PC-3 (cell line): ENCODE measurements around the gene G6PC3. TPM values are rescaled to one million over a fixed set of nuclear protein-coding genes. Genes with fewer than 3 reads are reported as not detected.
"Not testable (repeated sequence)": the region's sequence is repeated elsewhere in the genome, so short reads cannot be mapped to it uniquely, and the experiment has no call there.

Experiments
- ATAC-seq: fragments of 200-7000 bp; cut with Tn5 transposase; 2 replicates; pipeline ENCODE4 v1.9.1; 2020; ENCODE audit warnings: mild to moderate bottlenecking, moderate library complexity
- BruUV-seq: library from RNA; stranded (reverse); fragments of 400-500 nt; replicated peaks from 2 replicates; lab custom pipeline; 2021; lab: Mats Ljungman, UMichigan
- CTCF ChIA-PET: fragments of 300-600 bp; sonication (Branson Sonifier 250); formaldehyde crosslinking; loops from one replicate; lab custom pipeline; 2022; ENCODE audit warnings: antibody characterized with exemption; lab: Charles Lee
- POLR2A ChIA-PET: fragments of 300-600 bp; sonication (Branson Sonifier 250); formaldehyde crosslinking; loops from one replicate; lab custom pipeline; 2022; ENCODE audit warnings: antibody characterized with exemption; ENCODE audit not compliant: unreplicated experiment; lab: Charles Lee
- DNase-seq: peaks from one replicate; pipeline ENCODE4 v3.0.0-alpha.2; 2015
- H2AFZ ChIP-seq: fragments of 300-600 bp; sonication (generic); 2 replicates; pipeline ENCODE4 v1.6.0; 2016; ENCODE audit warnings: antibody characterized with exemption, low read length
- H3F3A ChIP-seq: fragments of 300-600 bp; sonication (generic); one replicate; pipeline ENCODE4 v1.6.0; 2017; ENCODE audit warnings: antibody characterized with exemption, low read length, control low read depth, mild to moderate bottlenecking; ENCODE audit not compliant: unreplicated experiment
- H3K27ac ChIP-seq: fragments of 300-600 bp; sonication (generic); 2 replicates; pipeline ENCODE4 v1.5.1; 2016; ENCODE audit warnings: mild to moderate bottlenecking, low read length
- H3K27me3 ChIP-seq: fragments of 300-600 bp; sonication (generic); 2 replicates; pipeline ENCODE4 v1.6.1; 2016; ENCODE audit warnings: low read length, mixed read lengths
- H3K36me3 ChIP-seq: fragments of 300-600 bp; sonication (generic); 2 replicates; pipeline ENCODE4 v1.6.1; 2016; ENCODE audit warnings: low read depth, mixed run types, low read length, mixed read lengths
- H3K4me1 ChIP-seq: fragments of 300-600 bp; sonication (generic); 2 replicates; pipeline ENCODE4 v1.5.1; 2016; ENCODE audit warnings: low read length; ENCODE audit not compliant: insufficient read depth
- H3K4me2 ChIP-seq: fragments of 300-600 bp; sonication (generic); 2 replicates; pipeline ENCODE4 v1.6.0; 2016; ENCODE audit warnings: low read length
- H3K4me3 ChIP-seq: fragments of 300-600 bp; sonication (generic); 2 replicates; pipeline ENCODE4 v1.5.1; 2016; ENCODE audit warnings: mild to moderate bottlenecking, low read length, mixed read lengths
- H3K79me2 ChIP-seq: fragments of 300-600 bp; sonication (generic); 2 replicates; pipeline ENCODE4 v1.6.1; 2017; ENCODE audit warnings: low read length, mixed read lengths
- H3K9ac ChIP-seq: fragments of 300-600 bp; sonication (generic); 2 replicates; pipeline ENCODE4 v1.6.0; 2016; ENCODE audit warnings: mild to moderate bottlenecking, low read length
- H3K9me2 ChIP-seq: fragments of 300-600 bp; sonication (generic); replicated peaks from 2 replicates; pipeline ENCODE4 v1.6.1; 2016; ENCODE audit warnings: mixed run types, low read length, mixed read lengths
- H3K9me3 ChIP-seq: fragments of 300-600 bp; sonication (generic); 2 replicates; pipeline ENCODE4 v1.6.1; 2016; ENCODE audit warnings: low read length, mixed read lengths
- H4K20me1 ChIP-seq: fragments of 300-600 bp; sonication (generic); 2 replicates; pipeline ENCODE4 v1.6.1; 2016; ENCODE audit warnings: low read length, mixed read lengths
- CTCF ChIP-seq: fragments of 300-600 bp; sonication (generic); conservative IDR thresholded peaks from 2 replicates; pipeline ENCODE4 v1.5.1; 2017; ENCODE audit warnings: antibody characterized with exemption, low read depth, mild to moderate bottlenecking, low read length
- EZH2 ChIP-seq: fragments of 300-600 bp; sonication (generic); IDR thresholded peaks from one replicate; pipeline ENCODE4 v1.6.1; 2017; ENCODE audit warnings: antibody characterized with exemption, mild to moderate bottlenecking, low read length; ENCODE audit not compliant: unreplicated experiment
- EZH2phosphoT487 ChIP-seq: fragments of 300-600 bp; sonication (generic); IDR thresholded peaks from 2 replicates; pipeline ENCODE4 v1.6.1; 2018; ENCODE audit warnings: mild to moderate bottlenecking, antibody characterized with exemption, low read length, borderline replicate concordance
- intact Hi-C: fragments of 100-400 bp; cut with micrococcal nuclease; formaldehyde crosslinking; loops from 2 replicates; pipeline ENCODE4 v1.9.0; 2023
- total RNA-seq: library from RNA; depleted of rRNA; stranded (reverse); fragments of >200 nt; gene quantifications from 2 replicates; pipeline ENCODE4 v1.2.3, GENCODE V29; 2014

The G6PC3 gene
- total RNA-seq, 1 experiment from 2014 or later, result 69.5 TPM

DNA sequence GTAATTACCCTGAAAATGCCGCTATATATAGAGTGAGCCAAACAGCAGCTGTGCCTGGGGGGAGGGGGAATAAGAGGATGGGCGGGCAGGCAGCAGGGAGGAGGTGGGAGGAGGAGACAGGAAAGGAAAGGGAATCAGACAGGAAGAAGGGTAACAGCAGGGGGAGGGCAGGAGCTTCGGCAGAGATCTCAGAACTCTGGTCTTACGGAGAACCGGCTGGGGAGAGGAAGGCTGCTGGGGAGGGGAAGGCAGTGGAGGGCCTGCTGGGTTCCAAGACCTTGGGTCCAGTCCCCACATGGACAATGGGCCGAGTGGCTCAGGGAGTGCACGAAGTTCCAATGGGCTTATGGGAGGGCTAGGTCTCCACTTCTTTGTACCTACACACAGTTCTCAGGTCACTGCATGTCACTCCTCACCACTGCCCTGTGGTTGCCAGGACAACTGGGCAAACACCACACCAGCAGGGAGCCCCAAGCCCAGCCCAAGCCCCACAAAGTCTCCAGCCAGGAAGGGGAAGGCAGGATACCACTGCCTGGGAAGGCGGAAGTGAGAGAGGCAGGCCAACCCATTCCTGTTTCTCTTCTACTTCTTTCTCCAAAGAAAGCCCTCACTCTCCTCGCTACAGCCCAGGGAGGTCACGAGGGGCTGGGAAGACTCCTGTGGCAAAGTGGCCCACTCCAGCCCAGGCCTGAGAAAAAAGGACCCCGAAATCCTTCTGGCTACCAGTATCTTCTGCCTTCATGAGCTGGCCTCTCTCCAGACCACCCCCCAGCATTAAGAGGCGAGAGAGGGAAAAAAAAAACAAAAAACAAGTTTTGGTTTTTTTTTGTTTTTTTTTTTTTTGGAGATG is 25.3 kb downstream of the G6PC3 start:
- Histone ChIP-seq H3K9me3 (no peaks in the 10 kb centered on the region), H3K9ac (peak overlapping the region; percentile 41), H3K4me1 (peaks cover 14% of the 10 kb centered on the region), H3K27me3 (no peaks in the 10 kb centered on the region), H3F3A (no peaks in the 10 kb centered on the region), H2AFZ (peak overlapping the region; percentile 42; the same call in 1 of the 2 replicates), H4K20me1 (no peaks in the 10 kb centered on the region), H3K9me2 (no peaks in the 10 kb centered on the region), H3K4me3 (peak overlapping the region; percentile 17; the same call in 1 of the 2 replicates), H3K4me2 (peak overlapping the region; percentile 62), H3K79me2 (no peaks in the 10 kb centered on the region), H3K36me3 (no peaks in the 10 kb centered on the region), H3K27ac (peak overlapping the region; percentile 57)
- intact Hi-C loops, result no loop called here
- TSS peak; percentile 75 for BruUV-seq
- DNase-seq (peak; percentile 65), ATAC-seq (peak; percentile 87)
- ChIA-PET CTCF (interaction anchor here (0.5 to 1.1 kb wide), 2 partner anchors 12 to 45 kb away, joined by 4 to 10 read pairs; no protein-coding TSS in a partner anchor), POLR2A (no interaction called here)
- TF ChIP-seq CTCF (no peak), EZH2phosphoT487 (no peak), EZH2 (no peak)

- Histone ChIP-seq H3F3A (no peaks in the 10 kb centered on the region), H3K4me2 (no peak overlapping the region), H3K36me3 (no peaks in the 10 kb centered on the region), H3K4me1 (peaks cover 14% of the 10 kb centered on the region), H3K9me2 (no peaks in the 10 kb centered on the region), H3K4me3 (no peak overlapping the region), H3K9me3 (no peaks in the 10 kb centered on the region), H3K79me2 (no peaks in the 10 kb centered on the region), H3K9ac (no peak overlapping the region), H3K27me3 (no peaks in the 10 kb centered on the region), H2AFZ (no peak overlapping the region), H4K20me1 (no peaks in the 10 kb centered on the region), H3K27ac (no peak overlapping the region)
- ChIA-PET CTCF (no interaction called here), POLR2A (no interaction called here)
- DNase-seq (peak; percentile 22), ATAC-seq (no peak)
- intact Hi-C loops, result no loop called here
- TF ChIP-seq CTCF (no peak), EZH2phosphoT487 (no peak), EZH2 (no peak)
- no TSS peak for BruUV-seq
Observed at GRCh38 chr17:44097110-44097958, 26.8 kb downstream of the G6PC3 start.

DNA sequence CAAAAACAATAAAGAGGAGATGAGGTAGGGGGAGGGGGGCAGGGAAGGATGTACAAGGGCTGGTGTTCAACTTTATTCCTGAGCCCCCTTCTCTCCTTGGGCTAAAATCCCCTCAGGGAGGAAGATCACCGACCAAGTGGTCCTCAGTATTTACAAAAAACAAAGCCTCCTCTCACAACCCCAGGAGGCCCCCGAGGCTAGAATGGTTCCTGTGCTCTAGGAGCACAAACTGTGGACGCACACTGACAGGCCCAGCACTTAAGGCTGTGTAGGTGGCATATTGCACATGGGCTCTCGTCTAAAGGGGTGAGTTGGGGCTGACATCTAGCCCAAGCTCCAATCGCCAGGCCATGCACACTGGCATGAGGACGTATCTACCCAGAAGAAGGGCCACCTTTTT is 31.3 kb downstream of the G6PC3 start:
- intact Hi-C loops, ATAC-seq, H3K27ac ChIP-seq, DNase-seq, H2AFZ ChIP-seq, H4K20me1 ChIP-seq, H3K4me2 ChIP-seq, H3K9ac ChIP-seq, H3K4me1 ChIP-seq, H3K27me3 ChIP-seq, H3K79me2 ChIP-seq, H3K4me3 ChIP-seq, BruUV-seq, H3K36me3 ChIP-seq, POLR2A ChIA-PET, H3K9me3 ChIP-seq, H3K9me2 ChIP-seq, H3F3A ChIP-seq: not testable (repeated sequence)
- CTCF ChIA-PET, result interaction anchor here (0.6 kb wide), 1 partner anchor 158 kb away, joined by 4 read pairs; no protein-coding TSS in a partner anchor
